GM21529 (cell line): ENCODE results near the gene ST8SIA5.

Experiments
- ATAC-seq: cut with Tn5 transposase; IDR thresholded peaks from one replicate; pipeline ENCODE4 v1.9.1; 2021; ENCODE audit not compliant: unreplicated experiment

The ST8SIA5 gene

DNA sequence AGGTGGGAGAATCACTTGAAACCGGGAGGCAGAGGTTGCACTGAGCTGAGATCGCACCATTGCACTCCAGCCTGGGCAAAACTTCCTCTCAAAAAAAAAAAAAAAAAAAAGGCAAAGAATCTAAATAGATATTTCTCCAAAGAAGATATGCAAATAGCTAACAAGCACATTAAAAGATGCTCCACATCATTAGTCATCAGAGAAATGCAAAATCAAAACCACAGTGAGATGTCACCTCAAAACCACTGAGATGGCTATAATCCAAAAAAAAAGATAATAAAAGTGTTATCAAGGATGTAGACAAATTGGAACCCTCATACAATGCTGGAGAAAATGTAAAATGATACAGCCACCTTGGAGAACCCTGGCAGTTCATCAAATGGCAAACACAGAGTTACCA lies 8.4 kb downstream of the ST8SIA5 start:
- no peak for ATAC-seq

DNA sequence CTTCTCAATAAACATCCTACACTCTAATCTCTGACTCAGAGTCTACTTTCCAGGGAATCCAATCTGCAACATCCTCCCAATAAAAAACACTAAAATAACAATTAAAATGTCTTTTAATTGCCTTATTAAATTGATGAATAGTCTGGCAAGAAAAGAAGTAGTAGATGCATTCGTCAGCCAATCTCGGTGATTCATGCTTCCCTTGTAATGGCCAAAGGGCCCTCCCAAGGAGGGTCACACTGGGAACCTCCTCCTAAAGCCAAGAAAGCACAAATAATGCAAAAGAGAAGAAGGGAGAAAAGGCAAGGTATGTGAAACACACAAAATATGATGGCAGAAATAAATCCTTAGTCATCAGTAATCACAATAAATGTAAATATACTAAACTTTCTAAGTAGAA lies 16.8 kb downstream of the ST8SIA5 start:
- no peak for ATAC-seq

DNA sequence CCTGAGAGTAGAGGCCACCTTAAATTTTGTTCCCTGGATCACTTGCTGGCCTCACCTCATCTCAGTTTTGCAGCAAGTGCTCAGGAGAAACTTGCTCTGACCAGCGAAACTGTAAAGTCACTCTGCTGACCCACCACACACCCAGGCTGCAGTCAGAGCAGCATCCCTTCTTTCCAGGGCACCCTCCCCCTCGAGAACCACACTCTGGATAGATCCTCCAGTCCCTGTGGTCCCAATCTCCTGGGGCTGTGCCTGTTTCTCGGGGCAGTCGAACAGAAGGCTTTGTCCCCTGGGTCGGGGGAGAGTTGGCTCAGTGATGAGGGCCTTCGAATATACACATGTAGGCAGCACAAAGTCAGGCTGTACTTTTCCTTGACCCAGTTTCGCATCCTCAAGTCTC lies 18.4 kb downstream of the ST8SIA5 start:
- no peak for ATAC-seq

- ATAC-seq: no peak
Measured at GRCh38 chr18:46736736-46737135, 20.1 kb downstream of the ST8SIA5 start.

DNA sequence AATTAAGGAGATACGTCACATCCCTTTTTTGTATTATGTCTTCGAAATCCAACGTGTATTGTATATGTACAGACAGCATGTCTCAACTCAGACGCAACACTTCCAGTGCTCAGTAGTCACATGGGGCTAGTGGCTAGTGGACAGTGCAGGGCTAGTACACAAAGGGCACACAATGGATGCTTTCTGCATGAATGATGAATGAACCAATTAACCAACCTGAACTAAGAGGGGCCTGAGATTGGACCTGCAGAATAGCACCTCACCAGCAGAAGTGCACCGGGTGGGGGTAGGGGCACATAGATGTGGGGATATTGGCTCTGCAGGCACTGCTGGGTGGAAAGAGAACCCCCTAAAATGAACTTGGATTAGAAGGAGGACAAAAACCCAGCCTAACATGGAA lies 20.7 kb downstream of the ST8SIA5 start:
- no peak for ATAC-seq

DNA sequence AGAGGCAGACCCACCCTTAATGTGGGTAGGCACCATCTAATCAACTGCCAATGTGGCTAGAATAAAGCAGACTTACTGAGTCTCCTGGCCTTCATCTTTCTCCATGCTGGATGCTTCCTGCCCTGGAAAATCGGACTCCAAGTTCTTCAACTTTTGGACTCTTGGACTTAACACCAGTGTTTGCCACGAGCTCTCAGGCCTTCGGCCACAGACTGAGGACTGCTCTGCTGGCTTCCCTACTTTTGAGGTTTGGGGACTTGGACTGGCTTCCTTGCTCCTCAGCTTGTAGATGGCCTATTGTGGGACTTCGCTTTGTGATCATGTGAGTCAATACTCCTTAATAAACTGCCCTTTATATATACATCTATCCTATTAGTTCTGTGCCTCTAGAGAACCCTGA lies 21.9 kb downstream of the ST8SIA5 start:
- no peak for ATAC-seq

DNA sequence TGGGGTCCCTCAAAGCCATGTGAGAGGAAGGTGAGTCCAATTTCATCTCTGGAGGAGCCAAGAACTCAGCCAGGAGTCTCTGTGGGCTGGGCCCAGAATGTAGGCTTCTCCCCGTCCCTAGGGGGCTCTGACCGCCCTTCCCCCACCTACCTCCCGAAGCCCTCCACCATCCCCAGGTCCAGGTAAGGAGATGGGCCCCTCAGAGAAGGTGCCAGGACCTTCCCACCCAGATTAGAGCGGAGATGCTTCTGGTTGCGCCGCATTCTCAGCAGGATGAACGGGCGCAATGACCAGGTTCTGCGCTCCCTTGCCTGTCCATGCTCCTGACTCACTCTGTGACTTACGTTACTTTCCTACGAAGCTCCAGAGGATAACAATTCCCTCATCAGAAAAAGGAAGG lies 23.0 kb downstream of the ST8SIA5 start:
- no peak for ATAC-seq

- no peak for ATAC-seq
Measured at GRCh38 chr18:46732801-46733200, 24.1 kb downstream of the ST8SIA5 start.

- no peak for ATAC-seq
Measured at GRCh38 chr18:46732201-46732600, 24.7 kb downstream of the ST8SIA5 start.

GRCh38 chr18:46731316-46731715 lies 25.5 kb downstream of the ST8SIA5 start:
- no peak for ATAC-seq

GRCh38 chr18:46728219-46728930 lies 28.5 kb downstream of the ST8SIA5 start:
- ATAC-seq: no peak

DNA sequence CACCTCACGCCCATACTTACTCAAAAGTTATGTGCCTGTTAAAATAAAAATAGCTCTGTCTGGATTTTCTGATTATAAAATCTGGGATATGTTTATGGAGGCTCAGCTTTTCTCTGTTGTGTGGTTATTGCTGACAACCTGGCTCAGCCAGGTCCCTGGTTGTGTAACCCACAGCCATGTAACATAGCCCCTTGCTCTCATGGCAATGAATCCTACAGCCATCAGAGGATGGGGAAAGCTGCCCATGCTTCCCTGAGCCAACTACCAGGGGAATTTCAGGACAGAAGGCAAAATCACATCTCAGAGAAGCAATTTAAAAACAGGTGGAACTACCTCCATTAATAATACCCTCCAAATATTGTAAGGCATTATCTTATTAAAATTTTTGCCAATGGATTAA lies 29.7 kb downstream of the ST8SIA5 start:
- no peak for ATAC-seq

DNA sequence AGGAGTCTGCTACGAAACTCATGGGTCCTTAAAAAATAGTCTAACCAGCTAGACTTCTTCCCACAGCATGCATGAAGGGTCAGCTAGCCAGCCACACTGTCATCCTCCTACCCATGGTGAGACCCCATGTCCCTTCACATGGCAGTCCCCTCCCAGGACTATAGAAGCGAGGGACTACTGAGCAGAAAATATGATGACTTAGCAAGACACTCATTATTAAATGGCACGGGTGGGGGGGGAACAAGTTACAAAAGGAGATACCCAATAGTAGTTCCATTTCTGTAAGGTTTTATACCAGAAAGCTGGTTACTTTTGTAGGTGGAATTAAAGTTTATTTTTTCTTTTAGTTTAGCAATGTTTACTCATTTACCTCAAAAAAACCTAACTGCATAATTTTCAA lies 31.5 kb downstream of the ST8SIA5 start:
- no peak for ATAC-seq

DNA sequence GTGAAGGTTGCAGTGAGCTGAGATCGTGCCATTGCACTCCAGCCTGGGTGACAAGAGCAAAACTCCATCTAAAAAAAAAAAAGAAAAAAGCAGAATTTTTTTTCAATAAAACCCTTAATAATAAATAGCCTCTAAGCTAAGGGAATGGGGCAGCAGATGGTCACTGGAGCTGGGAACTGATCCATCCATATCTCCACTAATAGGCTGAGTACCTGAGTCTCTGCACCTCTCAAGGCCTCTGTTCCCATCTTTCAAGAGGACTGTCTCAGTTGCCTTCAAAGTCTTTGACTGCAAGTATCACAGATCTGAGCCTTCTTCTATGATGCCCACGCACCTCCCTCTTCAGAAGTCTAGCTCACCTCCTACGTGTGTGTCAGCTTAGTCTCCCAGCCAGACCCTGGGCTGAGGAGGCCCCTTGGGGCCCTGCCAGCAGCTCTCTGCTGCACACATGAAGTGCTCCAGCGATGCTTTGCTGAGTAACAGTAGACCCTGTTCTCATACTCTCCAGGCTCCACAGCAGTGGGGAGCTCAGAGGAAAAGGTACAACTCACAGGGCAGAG lies 32.9 kb downstream of the ST8SIA5 start:
- ATAC-seq: no peak

- ATAC-seq: no peak
Measured at GRCh38 chr18:46722051-46722450, 34.8 kb downstream of the ST8SIA5 start.

DNA sequence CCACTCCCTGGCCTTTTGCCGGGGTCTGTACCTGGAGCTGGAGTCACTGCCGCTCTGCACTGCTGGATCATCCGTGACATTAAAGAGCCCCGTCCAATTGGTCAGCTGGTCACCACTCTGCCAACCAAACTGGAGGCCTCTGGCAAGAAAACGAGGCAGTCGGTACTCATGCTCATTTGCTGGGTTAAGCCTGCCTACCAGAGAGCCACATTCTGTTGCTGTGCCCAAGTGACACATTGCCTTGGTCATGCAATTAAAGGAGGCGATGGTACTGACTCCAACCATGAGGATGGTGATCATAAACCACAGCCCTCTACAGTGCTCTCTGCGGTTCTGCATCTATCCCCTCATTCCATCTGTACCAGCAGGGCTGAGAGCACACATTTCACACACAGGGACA lies 35.5 kb downstream of the ST8SIA5 start:
- ATAC-seq: no peak

GRCh38 chr18:46720521-46720920 lies 36.3 kb downstream of the ST8SIA5 start:
- no peak for ATAC-seq

DNA sequence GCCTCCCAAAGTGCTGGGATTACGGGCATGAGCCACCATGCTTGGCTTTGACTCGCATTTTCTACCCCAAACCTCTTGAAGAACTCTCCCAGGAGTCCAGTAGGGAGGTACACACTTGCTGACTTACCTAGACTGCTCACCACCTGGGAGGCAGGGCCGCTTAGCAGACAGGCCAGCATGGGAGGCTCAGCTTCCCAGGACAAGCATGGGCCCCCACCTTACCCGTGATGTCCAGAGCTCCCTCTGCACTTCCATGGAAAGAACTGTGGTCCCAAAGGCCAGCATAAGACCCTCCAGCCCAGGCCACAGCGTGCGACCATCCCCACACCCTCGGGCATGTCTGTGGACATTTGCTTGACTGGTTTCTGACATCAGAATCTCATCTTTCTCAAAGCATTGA lies 36.8 kb downstream of the ST8SIA5 start:
- no peak for ATAC-seq

DNA sequence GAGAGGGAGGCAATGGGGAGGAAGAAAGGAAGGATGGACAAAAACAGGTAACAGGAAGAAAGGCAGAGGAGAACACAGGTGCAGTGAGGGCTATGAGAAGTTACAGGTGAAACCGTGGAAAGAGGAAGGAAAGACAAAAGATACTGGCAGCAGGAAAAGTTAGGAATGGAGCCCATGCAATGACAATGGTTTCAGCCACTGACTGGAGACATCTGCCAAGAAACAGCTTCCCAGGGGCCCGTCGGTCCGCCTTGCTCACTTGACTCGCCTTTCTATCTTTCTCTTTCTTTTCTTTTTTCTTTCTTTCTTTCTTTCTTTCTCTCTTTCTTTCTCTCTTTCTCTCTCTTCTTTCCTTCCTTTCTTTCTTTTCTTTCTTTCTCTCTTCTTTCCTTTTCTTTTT lies 37.5 kb downstream of the ST8SIA5 start:
- no peak for ATAC-seq

DNA sequence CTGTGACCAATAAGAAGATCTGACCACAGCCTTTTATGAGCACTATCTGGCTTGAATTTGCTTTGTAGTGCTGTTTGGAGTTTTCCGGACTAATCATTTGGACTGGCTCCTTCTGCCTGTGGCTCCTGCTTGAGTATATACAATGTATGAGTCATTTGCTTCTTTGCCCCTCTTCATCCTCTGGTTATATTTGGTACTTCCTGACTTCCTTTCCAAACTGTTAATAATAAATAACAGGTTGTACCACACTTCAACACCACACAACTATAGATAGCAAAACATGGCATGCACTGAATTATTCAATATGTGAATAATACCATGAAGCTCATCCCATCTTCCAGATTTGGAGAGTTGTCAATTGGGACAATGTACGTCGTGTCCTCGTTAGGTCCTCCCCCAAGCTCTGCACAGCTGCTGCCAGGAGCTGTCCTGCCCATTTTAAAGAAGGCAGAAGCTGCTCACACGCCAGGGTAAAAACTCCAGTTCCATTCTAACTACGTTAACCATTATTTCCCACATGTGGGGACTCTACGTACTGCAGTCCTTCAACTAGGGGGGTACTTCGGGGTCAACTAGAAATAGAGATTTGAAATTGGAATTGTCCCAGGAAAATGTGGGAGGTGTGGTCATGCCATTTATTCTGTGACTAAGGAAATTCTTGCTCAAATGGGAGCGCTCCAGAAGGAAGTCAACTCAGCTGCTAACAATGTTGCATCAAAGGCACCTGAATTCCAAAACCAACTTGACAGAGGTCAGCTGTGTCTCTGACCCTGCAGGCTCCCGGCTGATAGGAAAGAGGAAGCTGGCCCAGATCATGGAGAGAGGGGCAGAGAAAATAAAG lies 38.1 kb downstream of the ST8SIA5 start:
- no peak for ATAC-seq

DNA sequence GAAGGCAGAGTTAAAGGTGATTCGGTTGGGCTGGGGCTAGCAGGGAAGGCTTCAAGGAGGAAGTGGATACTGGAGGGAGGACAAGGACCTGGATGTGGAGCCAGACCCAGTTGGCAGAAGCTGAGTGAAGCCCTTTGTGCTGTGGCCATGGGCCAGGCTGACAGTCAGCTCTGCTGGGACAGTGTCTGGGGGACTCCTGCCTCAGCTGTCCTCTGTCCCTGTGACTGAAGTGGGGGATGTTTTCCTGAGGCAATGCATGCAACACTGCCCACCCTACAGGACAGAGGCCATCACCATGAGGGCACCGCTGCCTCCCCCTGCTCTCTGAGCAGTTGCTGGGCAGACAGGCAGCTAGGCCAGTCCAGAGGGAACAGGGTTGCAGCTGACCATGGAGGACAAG lies 40.0 kb downstream of the ST8SIA5 start:
- ATAC-seq: no peak

- no peak for ATAC-seq
Measured at GRCh38 chr18:46716336-46716735, 40.5 kb downstream of the ST8SIA5 start.
